ENCODE results near the gene VWDE.

DNA sequence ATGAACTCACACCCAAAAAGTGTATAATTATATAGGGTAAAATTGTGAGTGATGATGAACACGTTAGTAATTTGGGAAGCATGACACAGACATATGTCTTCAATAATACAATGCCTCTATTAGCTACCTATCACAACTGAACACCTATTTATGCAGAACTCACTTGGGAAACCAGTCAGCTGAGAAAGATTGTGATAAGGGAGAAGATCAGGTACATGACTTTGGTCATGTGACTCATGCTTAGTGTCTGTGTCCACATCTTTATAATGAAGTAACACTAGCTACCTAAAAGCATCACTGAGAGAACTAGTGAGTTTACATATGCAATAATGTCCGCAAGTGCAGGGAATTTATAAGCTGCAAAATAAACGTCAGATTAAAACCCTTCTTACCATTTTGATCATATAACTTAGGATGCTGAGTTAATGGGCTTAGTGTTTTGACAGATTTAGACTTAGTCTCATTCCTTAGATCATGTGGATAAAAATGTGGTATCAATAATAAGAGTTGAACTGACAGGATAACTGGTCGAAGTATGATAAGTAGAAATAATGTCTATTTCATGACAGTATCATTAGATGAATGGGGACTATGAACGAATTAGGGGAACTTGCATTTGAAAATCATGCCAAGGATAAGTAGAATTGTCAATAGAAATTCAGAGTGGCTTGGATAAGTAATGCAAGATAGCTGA, 11.6 kb downstream of the VWDE start:
- no peak for TF ChIP-seq POLR2AphosphoS5 (IDR thresholded peaks at IDR 0.05)
- TF ChIP-seq CTCF (IDR thresholded peaks at IDR 0.05 in 8 of 11, conservative IDR thresholded peaks at IDR 0.05 in 3 of 11), result no peak
- TF ChIP-seq POLR2A (IDR thresholded peaks at IDR 0.05), result no peak
